ENCODE measurements around the gene INPP1.

INPP1 gene

DNA sequence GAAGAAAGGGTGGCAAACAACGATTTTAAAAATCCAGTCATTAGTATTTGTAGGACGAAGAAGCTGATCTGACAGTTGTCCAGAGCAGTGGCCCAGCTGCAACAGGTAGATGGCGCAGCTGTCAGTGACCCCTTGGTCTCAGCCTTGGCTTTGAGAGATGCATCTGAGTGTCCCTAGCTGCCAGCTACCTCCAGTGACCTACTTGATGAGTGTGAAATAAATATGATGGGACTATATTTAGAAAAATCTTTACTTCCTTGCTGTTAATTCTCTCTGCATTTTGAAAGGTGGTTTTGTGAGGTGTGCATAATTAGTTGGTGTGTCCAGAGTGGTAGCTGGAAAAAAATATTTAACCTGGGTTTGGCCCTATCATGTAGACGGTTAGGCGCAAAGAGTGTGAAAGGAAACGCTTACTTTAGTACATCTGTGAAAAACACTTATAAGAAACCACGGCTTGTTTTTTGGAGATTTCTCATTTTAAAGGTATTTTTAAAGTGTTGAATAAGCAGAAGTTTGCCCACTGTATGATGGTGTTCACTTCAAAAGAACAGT, 963 bp downstream of the INPP1 start:
- TF ChIP-seq CTCF (conservative IDR thresholded peaks at IDR 0.05; ENCODE audit: low read depth, low read length) = no peak
- Histone ChIP-seq H3K27ac (no peak overlapping the region), H3K36me3 (ENCODE audit: insufficient read depth) (no peaks in the 10 kb centered on the region), H3K79me2 (ENCODE audit: insufficient read depth, low read depth) (no peaks in the 10 kb centered on the region), H3K4me3 (IDR thresholded peaks at IDR 0.05; ENCODE audit: insufficient read depth, low read depth, low read length) (peak overlapping the region; percentile 73), H2AFZ (ENCODE audit: low read depth) (peak overlapping the region; percentile 84), H3K9ac (no peak overlapping the region), H3K27me3 (ENCODE audit: insufficient read depth, low read depth) (no peaks in the 10 kb centered on the region), H3K4me1 (ENCODE audit: low read depth, poor library complexity, severe bottlenecking) (peaks cover 10% of the 10 kb centered on the region), H3K4me2 (peak overlapping the region; percentile 59), H4K20me1 (ENCODE audit: insufficient read depth) (no peaks in the 10 kb centered on the region)

DNA sequence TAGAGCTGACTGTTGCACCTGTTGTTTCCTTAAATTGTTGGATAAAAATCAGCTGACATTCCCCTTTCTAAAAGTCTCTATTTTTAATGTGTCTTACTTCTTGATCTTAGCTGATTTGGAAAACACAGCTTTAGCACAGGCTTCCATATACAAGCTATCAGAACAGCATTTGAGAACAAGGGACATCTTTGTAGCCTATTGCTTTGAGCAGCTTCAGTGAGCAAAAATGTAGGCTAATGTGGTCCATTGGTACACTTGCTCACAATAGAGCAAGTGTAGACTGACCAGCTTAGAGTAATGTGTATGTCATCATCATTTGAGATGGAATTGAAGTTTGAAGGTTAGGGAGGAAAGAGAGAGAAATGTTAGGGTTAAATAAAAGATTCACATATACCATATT, 7.0 kb downstream of the INPP1 start:
- H3K79me2 ChIP-seq (ENCODE audit: insufficient read depth, low read depth) = no peaks in the 10 kb centered on the region

DNA sequence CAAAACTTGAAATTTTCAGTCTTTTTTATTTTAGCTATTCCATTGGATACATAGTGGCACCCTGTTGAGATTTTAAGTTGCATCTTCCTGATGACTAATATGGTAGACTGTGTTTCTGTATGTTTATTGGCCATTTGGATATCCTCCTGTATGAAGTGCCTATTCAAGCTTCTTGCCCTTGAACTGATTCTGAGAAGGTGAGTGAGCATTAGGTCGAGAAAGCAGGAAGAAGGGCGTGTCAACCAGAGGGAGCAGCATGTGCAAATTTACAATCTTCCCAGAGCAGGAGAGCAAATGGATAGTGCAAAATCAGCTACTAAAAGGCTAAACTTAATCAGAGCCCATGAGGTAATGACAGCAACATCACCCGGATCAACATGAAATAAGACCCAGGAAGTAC, 8.6 kb downstream of the INPP1 start:
- TF ChIP-seq CTCF (conservative IDR thresholded peaks at IDR 0.05; ENCODE audit: low read depth, low read length) = no peak
- H3K79me2 ChIP-seq (ENCODE audit: insufficient read depth, low read depth) = no peaks in the 10 kb centered on the region
- H3K36me3 ChIP-seq (ENCODE audit: insufficient read depth) = no peaks in the 10 kb centered on the region
- H3K4me2 ChIP-seq = no peak overlapping the region
- H3K27me3 ChIP-seq (ENCODE audit: insufficient read depth, low read depth) = no peaks in the 10 kb centered on the region
- peaks cover 8% of the 10 kb centered on the region for H3K4me1 ChIP-seq (ENCODE audit: low read depth, poor library complexity, severe bottlenecking)
- H3K9ac ChIP-seq = no peak overlapping the region
- H3K27ac ChIP-seq = no peak overlapping the region
- H3K4me3 ChIP-seq (IDR thresholded peaks at IDR 0.05; ENCODE audit: insufficient read depth, low read depth, low read length) = no peak overlapping the region
- no peak overlapping the region for H2AFZ ChIP-seq (ENCODE audit: low read depth)
- H4K20me1 ChIP-seq (ENCODE audit: insufficient read depth) = no peaks in the 10 kb centered on the region

More for the DNA sequence above, 7.0 kb downstream of the INPP1 start:
- Histone ChIP-seq H2AFZ (ENCODE audit: low read depth) (no peak overlapping the region), H4K20me1 (ENCODE audit: insufficient read depth) (no peaks in the 10 kb centered on the region), H3K4me2 (no peak overlapping the region), H3K4me1 (ENCODE audit: low read depth, poor library complexity, severe bottlenecking) (peaks cover 8% of the 10 kb centered on the region), H3K4me3 (IDR thresholded peaks at IDR 0.05; ENCODE audit: insufficient read depth, low read depth, low read length) (no peak overlapping the region), H3K27ac (no peak overlapping the region), H3K36me3 (ENCODE audit: insufficient read depth) (no peaks in the 10 kb centered on the region), H3K27me3 (ENCODE audit: insufficient read depth, low read depth) (no peaks in the 10 kb centered on the region), H3K9ac (no peak overlapping the region)
- TF ChIP-seq CTCF (conservative IDR thresholded peaks at IDR 0.05; ENCODE audit: low read depth, low read length) = no peak

DNA sequence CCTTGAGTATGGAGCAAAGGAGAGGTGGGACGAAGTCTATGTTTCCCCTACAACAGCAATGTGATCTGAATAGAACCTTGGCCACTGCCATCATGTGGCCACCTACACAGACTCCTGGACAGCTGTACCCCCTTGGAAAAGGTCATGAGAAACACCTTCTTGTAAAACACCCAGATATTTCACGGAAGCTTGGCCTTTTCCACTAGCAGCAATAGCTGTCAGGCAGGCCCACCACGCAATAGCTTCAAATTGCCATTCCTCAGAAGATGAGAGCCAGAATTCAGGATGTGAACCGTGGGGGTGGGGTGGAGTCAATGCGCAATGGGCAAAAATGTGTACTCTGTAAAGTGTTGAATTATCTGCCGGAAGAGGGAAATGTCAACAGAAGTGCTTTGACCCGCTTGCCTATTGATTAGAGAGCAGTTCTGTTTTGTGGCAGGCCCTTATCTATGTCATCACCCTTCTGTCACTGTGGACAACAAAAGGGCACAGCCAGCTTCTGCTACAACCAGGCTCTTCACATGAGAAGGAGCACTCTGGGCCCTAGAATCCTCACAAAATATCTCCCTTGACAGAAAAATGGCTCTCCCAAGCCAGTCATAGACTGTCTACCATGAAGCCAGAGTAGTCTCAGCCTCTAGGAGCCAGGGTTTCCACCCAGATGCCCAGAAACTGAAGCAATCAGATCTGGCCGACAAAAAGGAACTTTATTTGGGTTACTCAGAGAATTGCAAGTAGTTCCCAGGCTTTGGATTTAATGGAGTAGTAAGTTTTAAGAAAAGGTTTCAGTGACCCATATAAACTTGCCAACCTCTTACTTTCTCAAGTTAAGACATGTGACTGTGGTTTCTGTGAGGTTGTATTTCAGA, 9.5 kb downstream of the INPP1 start:
- Histone ChIP-seq H3K9ac (no peak overlapping the region), H4K20me1 (ENCODE audit: insufficient read depth) (no peaks in the 10 kb centered on the region), H3K27me3 (ENCODE audit: insufficient read depth, low read depth) (no peaks in the 10 kb centered on the region), H3K4me2 (0 out of 2 replicates have a peak overlapping the region, but pooled peaks have one; percentile 7), H3K27ac (no peak overlapping the region), H2AFZ (ENCODE audit: low read depth) (peak overlapping the region; percentile 16; the same call in 1 of the 2 replicates), H3K4me3 (IDR thresholded peaks at IDR 0.05; ENCODE audit: insufficient read depth, low read depth, low read length) (no peak overlapping the region), H3K79me2 (ENCODE audit: insufficient read depth, low read depth) (no peaks in the 10 kb centered on the region), H3K36me3 (ENCODE audit: insufficient read depth) (no peaks in the 10 kb centered on the region), H3K4me1 (ENCODE audit: low read depth, poor library complexity, severe bottlenecking) (peaks cover 8% of the 10 kb centered on the region)
- no peak for TF ChIP-seq CTCF (conservative IDR thresholded peaks at IDR 0.05; ENCODE audit: low read depth, low read length)
